Prostate gland (tissue), 2 donors: ENCODE measurements around the gene IL10RB.

ENCODE experiments used
- CTCF ChIP-seq, 4 experiments: fragments of 200-600 bp in 2 of 4; fragments of 450-650 bp in 2 of 4; sonication (generic) in 2 of 4; IDR thresholded peaks; 1 replicate in 3 of 4; 2 replicates in 1 of 4; pipeline ENCODE4 v1.5.1; 2016 to 2019; ENCODE audit warnings: antibody characterized with exemption in 4 of 4, mild to moderate bottlenecking in 2 of 4, moderate library complexity in 2 of 4
- POLR2A ChIP-seq: fragments of 450-650 bp; IDR thresholded peaks from one replicate; pipeline ENCODE4 v1.6.1; 2016; ENCODE audit warnings: antibody characterized with exemption, mild to moderate bottlenecking

DNA sequence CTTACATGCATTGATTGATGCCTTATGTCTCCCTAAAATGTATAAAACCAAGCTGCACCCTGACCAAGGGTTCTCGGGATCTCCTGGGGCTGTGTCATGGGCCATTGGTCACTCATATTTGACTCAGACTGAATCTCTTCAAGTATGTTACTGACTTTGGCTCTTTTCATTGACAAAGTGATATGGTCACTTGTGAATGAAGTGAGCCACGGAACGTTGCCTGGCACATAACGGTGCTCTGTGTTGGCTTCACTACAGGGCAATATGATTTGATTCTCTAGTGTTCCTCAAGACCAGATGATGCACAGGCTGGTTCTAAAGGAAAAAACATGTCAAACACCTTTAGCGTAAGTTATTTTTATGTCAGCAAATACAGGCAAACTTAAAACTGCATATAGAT lies 11.4 kb upstream of the IL10RB start:
- TF ChIP-seq CTCF (IDR thresholded peaks at IDR 0.05) = no peak
- TF ChIP-seq POLR2A = no peak
